GM12874 (cell line): Measurements from ENCODE around the gene LUM.

Experiments
- TF ChIP-seq, protein P1 (sequence below): IDR thresholded peaks from 2 replicates; pipeline ENCODE4 v1.5.1; 2011; ENCODE audit warnings: low read depth, mild to moderate bottlenecking, control low read depth, low read length, moderate library complexity; ENCODE audit not compliant: insufficient read depth

The LUM gene

DNA sequence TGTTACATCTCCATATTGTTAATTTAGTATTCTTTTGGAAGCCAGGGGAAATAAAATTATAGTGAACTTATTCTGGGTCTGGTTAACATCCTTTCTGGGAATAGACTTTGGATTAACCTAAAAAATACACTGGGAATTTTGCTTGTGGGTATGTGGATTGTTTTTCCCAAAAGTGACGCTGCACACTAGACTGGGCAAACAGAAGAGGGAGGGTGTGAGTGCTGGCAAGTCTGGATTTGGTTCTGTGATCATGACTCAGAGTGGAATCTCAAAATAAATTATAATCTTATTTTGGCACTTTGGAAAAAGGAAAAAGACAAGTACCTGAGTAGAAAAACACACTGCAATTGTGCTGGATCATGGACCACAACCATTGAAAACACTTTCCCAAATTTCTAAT is 15.2 kb upstream of the LUM start:
- TF ChIP-seq, protein P1, sequence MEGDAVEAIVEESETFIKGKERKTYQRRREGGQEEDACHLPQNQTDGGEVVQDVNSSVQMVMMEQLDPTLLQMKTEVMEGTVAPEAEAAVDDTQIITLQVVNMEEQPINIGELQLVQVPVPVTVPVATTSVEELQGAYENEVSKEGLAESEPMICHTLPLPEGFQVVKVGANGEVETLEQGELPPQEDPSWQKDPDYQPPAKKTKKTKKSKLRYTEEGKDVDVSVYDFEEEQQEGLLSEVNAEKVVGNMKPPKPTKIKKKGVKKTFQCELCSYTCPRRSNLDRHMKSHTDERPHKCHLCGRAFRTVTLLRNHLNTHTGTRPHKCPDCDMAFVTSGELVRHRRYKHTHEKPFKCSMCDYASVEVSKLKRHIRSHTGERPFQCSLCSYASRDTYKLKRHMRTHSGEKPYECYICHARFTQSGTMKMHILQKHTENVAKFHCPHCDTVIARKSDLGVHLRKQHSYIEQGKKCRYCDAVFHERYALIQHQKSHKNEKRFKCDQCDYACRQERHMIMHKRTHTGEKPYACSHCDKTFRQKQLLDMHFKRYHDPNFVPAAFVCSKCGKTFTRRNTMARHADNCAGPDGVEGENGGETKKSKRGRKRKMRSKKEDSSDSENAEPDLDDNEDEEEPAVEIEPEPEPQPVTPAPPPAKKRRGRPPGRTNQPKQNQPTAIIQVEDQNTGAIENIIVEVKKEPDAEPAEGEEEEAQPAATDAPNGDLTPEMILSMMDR: no peak

DNA sequence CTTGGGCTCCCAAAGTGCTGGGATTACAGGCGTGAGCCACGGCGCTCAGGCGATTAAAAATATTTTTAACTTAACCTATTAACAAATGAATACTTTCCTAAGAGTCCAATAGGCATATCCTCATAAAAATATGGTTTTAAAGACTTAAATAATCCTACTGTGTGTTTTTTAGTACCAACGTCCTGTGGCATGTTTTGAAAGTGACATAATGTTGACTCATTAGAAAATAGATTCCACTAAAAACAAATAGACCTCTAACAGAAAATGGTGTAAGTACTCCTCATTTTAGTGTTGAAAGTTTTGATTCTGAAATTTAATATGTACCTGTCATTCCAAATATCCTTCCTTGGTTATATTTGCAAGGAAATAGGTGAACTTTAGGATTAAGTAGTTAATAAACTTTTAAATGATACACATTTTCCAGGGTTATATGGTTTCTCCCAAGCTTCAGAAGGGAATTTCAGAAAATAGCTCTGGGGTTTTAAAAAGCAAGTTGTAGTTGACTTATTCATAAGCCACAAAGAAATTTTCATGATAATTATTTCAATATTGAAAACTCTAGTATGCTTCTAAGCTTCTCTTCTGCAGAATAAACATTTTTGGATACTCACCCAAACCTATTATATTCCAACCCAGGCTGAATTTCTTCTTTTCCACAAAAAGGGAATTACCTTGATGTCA is 12.1 kb upstream of the LUM start:
- TF ChIP-seq, protein P1: no peak

DNA sequence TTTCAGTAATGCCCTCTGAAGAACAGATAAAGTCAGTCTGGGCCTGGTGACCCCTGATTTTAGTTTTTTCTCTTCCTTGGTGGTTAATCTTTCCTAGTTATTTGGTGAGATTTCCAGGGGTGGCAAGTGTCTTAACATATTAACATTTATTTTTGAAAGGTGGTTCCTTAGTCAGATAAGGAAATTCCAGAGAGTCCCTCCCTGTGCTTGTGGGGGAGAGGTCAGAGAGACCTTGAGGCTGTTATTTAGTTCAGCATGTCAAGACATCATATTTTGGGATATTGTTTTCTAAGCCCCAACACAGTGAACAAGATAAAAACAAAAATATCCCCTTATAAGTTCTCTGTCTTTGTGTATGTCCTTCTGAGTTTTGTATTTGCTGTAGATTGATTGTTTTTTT is 9.5 kb upstream of the LUM start:
- TF ChIP-seq, protein P1: no peak

DNA sequence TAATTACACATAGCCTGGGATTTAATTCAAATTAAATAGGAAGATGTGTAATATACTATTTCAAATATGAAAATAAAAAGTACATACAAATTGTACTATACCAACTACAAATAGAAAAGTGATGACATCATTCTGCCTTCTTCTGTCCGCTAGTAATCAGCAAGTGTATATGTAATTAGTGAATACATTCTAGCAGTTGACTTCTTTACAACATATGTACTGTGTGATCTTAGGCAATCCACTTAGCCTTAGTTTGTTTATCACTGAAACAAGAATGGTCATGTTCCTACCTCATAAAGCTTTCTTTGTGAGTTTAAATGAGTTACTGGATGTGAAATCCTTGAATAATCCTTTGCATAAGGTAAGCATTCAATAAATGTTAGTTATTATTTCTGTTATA is 7.8 kb upstream of the LUM start:
- TF ChIP-seq, protein P1: no peak

DNA sequence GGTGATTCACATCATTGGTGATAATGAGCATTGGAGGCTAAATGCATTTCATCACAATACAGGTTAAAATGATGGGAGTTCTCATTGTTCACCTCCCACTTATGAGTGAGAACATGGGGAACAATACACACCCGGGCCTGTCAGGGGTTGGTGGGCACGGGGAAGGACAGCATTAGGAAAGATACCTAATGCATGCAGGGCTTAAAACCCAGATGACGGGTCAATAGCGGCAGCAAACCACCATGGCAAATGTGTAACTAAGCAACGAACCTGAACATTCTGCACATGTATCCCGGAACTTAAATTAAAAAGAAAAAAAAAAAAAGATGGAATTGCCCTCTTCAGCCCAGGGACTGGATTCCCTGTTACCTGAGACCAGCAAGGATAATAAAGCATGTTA is 2.3 kb upstream of the LUM start:
- TF ChIP-seq, protein P1: no peak

DNA sequence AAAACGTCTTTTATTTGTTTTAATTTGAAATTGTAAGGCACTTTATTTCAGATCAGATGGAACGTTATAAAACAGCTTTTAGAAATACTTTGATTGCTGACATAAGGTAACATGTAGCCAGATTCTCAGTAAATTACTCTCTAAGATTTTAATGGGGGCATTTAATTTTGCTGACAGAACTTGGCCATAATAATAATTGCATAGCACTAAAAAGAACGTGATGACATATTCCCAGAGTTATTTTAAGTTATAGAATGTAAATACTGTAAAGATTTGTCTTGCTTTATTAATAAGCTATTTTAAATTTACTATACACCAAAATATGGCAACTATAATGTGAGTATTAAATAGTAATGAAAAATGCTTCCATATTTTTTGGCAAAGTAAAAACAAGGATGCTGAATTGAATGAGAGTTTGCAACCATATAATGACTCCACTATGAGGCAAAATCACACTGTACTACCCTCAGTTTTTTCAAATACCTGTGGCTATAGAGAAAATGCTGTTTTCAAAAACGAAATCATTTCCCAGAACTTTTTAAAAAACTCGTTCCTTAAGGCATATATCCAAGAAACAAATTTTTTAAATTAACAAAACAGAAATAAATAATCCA is 876 bp downstream of the LUM start:
- TF ChIP-seq, protein P1: no peak

DNA sequence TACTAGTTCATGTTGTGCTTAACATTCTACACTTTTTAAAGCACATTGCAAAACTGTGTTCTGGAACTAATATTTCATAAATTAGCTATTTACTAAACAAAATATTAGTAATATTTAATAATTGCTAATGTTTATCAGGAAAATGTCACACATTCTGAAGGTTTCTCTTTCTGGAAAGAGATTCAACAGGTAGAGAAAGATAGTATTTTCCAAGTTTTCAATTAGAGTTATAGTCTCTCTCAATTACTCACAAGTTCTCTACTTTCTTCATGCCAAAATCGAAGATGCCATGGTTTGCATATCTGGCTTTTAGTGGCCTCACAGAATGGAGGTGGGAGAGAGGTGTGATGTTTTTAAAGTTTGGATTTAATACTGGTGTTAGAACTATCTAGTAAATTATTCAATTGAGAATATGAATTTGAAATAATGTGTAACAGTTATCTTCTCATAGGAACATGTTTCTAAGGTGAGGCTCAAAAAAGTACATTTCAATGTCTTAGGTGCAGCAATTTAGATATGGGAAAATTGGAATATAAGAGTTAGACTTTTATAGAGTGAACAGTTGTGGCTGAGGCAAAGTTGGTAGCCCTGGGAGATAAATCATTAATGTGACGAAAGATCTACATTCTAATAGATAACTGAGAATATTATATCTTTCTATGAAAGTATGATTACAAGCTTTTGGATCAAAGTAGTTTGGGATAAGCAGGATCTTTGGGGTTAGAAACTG is 1.5 kb downstream of the LUM start:
- TF ChIP-seq, protein P1: no peak
